Measurements from ENCODE around the gene RGS3. TPM values are rescaled to one million over a fixed set of nuclear protein-coding genes. Genes with fewer than 3 reads are reported as not detected.

The RGS3 gene
- total and polyA plus RNA-seq, 2 of the 13 experiments (the other 11 are each of a cell fraction or from before 2014, with no cell fraction given) = 17.1 to 28.8 TPM

DNA sequence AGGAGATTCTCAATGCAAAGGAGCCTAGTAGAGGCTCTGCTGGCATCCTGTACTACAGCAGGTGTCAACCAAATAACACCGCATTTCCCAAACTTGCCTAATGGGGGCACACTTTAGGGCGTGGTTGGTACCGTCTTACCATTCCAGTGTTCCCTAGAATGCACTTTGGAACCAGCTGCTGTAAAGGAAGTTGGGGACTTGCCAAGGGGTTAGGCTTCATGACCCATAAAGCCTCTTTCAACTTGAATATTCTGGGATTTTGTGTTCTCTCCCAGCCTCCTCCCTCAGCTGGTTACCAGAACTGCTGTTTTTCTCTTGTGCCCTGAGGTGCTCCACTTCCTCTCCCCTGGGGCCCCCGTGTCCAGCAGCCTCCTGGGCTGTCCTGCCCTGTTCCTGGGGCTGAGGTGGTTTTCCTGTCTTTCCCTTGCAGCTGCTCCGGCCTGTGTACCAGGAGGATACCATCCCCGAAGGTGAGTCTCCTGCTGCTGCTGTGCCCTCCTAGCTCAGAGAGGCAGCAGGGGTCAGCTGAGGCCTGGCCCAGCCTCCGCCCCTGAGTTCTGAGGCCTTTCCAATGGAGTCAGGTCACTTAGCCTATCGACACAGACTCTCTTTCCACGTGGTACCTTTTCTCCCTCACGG lies 44.7 kb downstream of the RGS3 start (continued):
- TF ChIP-seq MZF1 (CRISPR knock-in tag; IDR thresholded peaks at IDR 0.05; ENCODE audit: borderline replicate concordance) = no peak
- TF ChIP-seq HES4 (CRISPR knock-in tag; IDR thresholded peaks at IDR 0.05; ENCODE audit: borderline replicate concordance) = no peak
- TF ChIP-seq, protein P1, sequence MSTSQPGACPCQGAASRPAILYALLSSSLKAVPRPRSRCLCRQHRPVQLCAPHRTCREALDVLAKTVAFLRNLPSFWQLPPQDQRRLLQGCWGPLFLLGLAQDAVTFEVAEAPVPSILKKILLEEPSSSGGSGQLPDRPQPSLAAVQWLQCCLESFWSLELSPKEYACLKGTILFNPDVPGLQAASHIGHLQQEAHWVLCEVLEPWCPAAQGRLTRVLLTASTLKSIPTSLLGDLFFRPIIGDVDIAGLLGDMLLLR (CRISPR knock-in tag; IDR thresholded peaks at IDR 0.05) = no peak
- TF ChIP-seq, protein P2, sequence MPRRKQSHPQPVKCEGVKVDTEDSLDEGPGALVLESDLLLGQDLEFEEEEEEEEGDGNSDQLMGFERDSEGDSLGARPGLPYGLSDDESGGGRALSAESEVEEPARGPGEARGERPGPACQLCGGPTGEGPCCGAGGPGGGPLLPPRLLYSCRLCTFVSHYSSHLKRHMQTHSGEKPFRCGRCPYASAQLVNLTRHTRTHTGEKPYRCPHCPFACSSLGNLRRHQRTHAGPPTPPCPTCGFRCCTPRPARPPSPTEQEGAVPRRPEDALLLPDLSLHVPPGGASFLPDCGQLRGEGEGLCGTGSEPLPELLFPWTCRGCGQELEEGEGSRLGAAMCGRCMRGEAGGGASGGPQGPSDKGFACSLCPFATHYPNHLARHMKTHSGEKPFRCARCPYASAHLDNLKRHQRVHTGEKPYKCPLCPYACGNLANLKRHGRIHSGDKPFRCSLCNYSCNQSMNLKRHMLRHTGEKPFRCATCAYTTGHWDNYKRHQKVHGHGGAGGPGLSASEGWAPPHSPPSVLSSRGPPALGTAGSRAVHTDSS (CRISPR knock-in tag; conservative IDR thresholded peaks at IDR 0.05) = no peak
- TF ChIP-seq ZMYM4 (CRISPR knock-in tag; IDR thresholded peaks at IDR 0.05) = peak; percentile 37; the same call in 1 of the 2 replicates
- TF ChIP-seq, protein P3, sequence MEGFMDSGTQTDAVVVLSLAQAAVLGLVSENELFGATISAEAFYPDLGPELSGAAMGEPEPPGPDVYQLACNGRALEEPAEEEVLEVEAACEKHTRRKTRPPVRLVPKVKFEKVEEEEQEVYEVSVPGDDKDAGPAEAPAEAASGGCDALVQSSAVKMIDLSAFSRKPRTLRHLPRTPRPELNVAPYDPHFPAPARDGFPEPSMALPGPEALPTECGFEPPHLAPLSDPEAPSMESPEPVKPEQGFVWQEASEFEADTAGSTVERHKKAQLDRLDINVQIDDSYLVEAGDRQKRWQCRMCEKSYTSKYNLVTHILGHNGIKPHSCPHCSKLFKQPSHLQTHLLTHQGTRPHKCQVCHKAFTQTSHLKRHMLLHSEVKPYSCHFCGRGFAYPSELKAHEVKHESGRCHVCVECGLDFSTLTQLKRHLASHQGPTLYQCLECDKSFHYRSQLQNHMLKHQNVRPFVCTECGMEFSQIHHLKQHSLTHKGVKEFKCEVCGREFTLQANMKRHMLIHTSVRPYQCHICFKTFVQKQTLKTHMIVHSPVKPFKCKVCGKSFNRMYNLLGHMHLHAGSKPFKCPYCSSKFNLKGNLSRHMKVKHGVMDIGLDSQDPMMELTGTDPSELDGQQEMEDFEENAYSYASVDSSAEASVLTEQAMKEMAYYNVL (CRISPR knock-in tag; IDR thresholded peaks at IDR 0.05; ENCODE audit: borderline replicate concordance) = no peak
- TF ChIP-seq, protein P4, sequence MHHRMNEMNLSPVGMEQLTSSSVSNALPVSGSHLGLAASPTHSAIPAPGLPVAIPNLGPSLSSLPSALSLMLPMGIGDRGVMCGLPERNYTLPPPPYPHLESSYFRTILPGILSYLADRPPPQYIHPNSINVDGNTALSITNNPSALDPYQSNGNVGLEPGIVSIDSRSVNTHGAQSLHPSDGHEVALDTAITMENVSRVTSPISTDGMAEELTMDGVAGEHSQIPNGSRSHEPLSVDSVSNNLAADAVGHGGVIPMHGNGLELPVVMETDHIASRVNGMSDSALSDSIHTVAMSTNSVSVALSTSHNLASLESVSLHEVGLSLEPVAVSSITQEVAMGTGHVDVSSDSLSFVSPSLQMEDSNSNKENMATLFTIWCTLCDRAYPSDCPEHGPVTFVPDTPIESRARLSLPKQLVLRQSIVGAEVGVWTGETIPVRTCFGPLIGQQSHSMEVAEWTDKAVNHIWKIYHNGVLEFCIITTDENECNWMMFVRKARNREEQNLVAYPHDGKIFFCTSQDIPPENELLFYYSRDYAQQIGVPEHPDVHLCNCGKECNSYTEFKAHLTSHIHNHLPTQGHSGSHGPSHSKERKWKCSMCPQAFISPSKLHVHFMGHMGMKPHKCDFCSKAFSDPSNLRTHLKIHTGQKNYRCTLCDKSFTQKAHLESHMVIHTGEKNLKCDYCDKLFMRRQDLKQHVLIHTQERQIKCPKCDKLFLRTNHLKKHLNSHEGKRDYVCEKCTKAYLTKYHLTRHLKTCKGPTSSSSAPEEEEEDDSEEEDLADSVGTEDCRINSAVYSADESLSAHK (CRISPR knock-in tag; IDR thresholded peaks at IDR 0.05; ENCODE audit: borderline replicate concordance) = no peak
- peak; percentile 46; the same call in 1 of the 2 replicates for TF ChIP-seq HMG20A (CRISPR knock-in tag; IDR thresholded peaks at IDR 0.05; ENCODE audit: borderline replicate concordance)
- no peak for TF ChIP-seq ZNF557 (CRISPR knock-in tag; IDR thresholded peaks at IDR 0.05)
- no peak for TF ChIP-seq PAF1 (CRISPR knock-in tag; IDR thresholded peaks at IDR 0.05)
- TF ChIP-seq ZNF232 (CRISPR knock-in tag; IDR thresholded peaks at IDR 0.05; ENCODE audit: borderline replicate concordance) = no peak
- TF ChIP-seq BCL6 (CRISPR knock-in tag; IDR thresholded peaks at IDR 0.05) = peak; percentile 50
- TF ChIP-seq NR2F6 (IDR thresholded peaks at IDR 0.05) = peak; percentile 9; the same call in 1 of the 2 replicates
- peak; percentile 65 for TF ChIP-seq NR2F6 (CRISPR knock-in tag; IDR thresholded peaks at IDR 0.05)
- TF ChIP-seq, protein P5, sequence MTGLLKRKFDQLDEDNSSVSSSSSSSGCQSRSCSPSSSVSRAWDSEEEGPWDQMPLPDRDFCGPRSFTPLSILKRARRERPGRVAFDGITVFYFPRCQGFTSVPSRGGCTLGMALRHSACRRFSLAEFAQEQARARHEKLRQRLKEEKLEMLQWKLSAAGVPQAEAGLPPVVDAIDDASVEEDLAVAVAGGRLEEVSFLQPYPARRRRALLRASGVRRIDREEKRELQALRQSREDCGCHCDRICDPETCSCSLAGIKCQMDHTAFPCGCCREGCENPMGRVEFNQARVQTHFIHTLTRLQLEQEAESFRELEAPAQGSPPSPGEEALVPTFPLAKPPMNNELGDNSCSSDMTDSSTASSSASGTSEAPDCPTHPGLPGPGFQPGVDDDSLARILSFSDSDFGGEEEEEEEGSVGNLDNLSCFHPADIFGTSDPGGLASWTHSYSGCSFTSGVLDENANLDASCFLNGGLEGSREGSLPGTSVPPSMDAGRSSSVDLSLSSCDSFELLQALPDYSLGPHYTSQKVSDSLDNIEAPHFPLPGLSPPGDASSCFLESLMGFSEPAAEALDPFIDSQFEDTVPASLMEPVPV (CRISPR knock-in tag; IDR thresholded peaks at IDR 0.05) = no peak
- no peak for TF ChIP-seq ZNF451 (CRISPR knock-in tag; IDR thresholded peaks at IDR 0.05)
- no peak for TF ChIP-seq NR1H2 (CRISPR knock-in tag; IDR thresholded peaks at IDR 0.05; ENCODE audit: borderline replicate concordance, low read depth)
- no peak for TF ChIP-seq FOXP1 (IDR thresholded peaks at IDR 0.05)
- no peak for TF ChIP-seq FOXP1 (CRISPR knock-in tag; IDR thresholded peaks at IDR 0.05)
- no peak for TF ChIP-seq ZNF598 (CRISPR knock-in tag; IDR thresholded peaks at IDR 0.05; ENCODE audit: borderline replicate concordance)
- TF ChIP-seq, protein P6, sequence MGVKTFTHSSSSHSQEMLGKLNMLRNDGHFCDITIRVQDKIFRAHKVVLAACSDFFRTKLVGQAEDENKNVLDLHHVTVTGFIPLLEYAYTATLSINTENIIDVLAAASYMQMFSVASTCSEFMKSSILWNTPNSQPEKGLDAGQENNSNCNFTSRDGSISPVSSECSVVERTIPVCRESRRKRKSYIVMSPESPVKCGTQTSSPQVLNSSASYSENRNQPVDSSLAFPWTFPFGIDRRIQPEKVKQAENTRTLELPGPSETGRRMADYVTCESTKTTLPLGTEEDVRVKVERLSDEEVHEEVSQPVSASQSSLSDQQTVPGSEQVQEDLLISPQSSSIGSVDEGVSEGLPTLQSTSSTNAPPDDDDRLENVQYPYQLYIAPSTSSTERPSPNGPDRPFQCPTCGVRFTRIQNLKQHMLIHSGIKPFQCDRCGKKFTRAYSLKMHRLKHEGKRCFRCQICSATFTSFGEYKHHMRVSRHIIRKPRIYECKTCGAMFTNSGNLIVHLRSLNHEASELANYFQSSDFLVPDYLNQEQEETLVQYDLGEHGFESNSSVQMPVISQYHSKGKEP (CRISPR knock-in tag; IDR thresholded peaks at IDR 0.05) = no peak
- TF ChIP-seq KLF6 (CRISPR knock-in tag; IDR thresholded peaks at IDR 0.05) = no peak
